ENCODE measurements around the gene CNPY4. TPM values are rescaled to one million over a fixed set of nuclear protein-coding genes. Genes with fewer than 3 reads are reported as not detected.

CNPY4 gene
- total RNA-seq, 2 donors from 2014 or later = 0.99 to 2.3 TPM

GRCh38 chr7:100171840-100172239, 52.4 kb downstream of the CNPY4 start:
- no peak overlapping the region for H3K4me3 ChIP-seq
- H3K27ac ChIP-seq = no peak overlapping the region
- ATAC-seq (no peak), DNase-seq (no peak)
- H3K36me3 ChIP-seq (replicated peaks in 1 of 2; ENCODE audit: insufficient read depth in 1 of 2, low read depth in 2 of 2) = no peaks in the 10 kb centered on the region
- TF ChIP-seq CTCF (IDR thresholded peaks at IDR 0.05) (no peak), POLR2A (IDR thresholded peaks at IDR 0.05) (no peak)
- H3K4me1 ChIP-seq = peaks cover 33% of the 10 kb centered on the region
- intact Hi-C loops (cut with DNase I) = no loop called here
- peaks cover 0 to 35% of the 10 kb centered on the region in 2 donors for H3K27me3 ChIP-seq
- 25 to 55% methylated on average over 9 to 22 of the region's 22 CpGs for WGBS, 2 donors
- no peaks in the 10 kb centered on the region for H3K9me3 ChIP-seq

GRCh38 chr7:100173806-100174495, 54.5 kb downstream of the CNPY4 start:
- Histone ChIP-seq H3K27me3 (peaks cover 0 to 23% of the 10 kb centered on the region in 2 donors), H3K4me3 (no peak overlapping the region), H3K27ac (no peak overlapping the region), H3K36me3 (replicated peaks in 1 of 2; ENCODE audit: insufficient read depth in 1 of 2, low read depth in 2 of 2) (no peaks in the 10 kb centered on the region), H3K9me3 (no peaks in the 10 kb centered on the region), H3K4me1 (peaks cover 25% of the 10 kb centered on the region)
- TF ChIP-seq POLR2A (IDR thresholded peaks at IDR 0.05) = no peak
- no peak for TF ChIP-seq CTCF (IDR thresholded peaks at IDR 0.05)
- no peak for DNase-seq
- ATAC-seq = no peak
- 68 to 74% methylated on average over 4 to 11 of the region's 11 CpGs for WGBS, 2 donors
- intact Hi-C loops (cut with DNase I) = no loop called here

GRCh38 chr7:100174582-100174981, 55.1 kb downstream of the CNPY4 start:
- no peak for DNase-seq
- Histone ChIP-seq H3K4me3 (no peak overlapping the region), H3K27ac (no peak overlapping the region), H3K27me3 (peaks cover 0 to 26% of the 10 kb centered on the region in 2 donors), H3K9me3 (no peaks in the 10 kb centered on the region), H3K4me1 (peaks cover 25% of the 10 kb centered on the region), H3K36me3 (replicated peaks in 1 of 2; ENCODE audit: insufficient read depth in 1 of 2, low read depth in 2 of 2) (no peaks in the 10 kb centered on the region)
- WGBS, 2 donors = 81 to 82% methylated on average over 5 of the region's 5 CpGs
- intact Hi-C loops (cut with DNase I) = no loop called here
- ATAC-seq = no peak
- no peak for TF ChIP-seq CTCF (IDR thresholded peaks at IDR 0.05)
- TF ChIP-seq POLR2A (IDR thresholded peaks at IDR 0.05) = no peak

MicroRNAs within 50 kb of the gene (microRNA counts, 767-probe panel; counts per million panel counts)
- microRNA hsa-miR-106b-5p (736 to 4,918 counts per million in 2 donors), microRNA hsa-miR-25-3p (5,832 to 9,359 counts per million in 2 donors), microRNA hsa-miR-93-5p (5,169 to 7,901 counts per million in 2 donors)

Small RNA genes lying within 50 kb of the gene (microRNA-seq; reads per million reads assigned to microRNA genes)
- gene MIR106B (ENCODE audit: borderline number of aligned reads in 2 of 2, borderline replicate concordance in 2 of 2) (697 to 886 reads per million in 2 donors), gene MIR25 (ENCODE audit: borderline number of aligned reads in 2 of 2, borderline replicate concordance in 2 of 2) (286 to 309 reads per million in 2 donors), gene MIR4658 (ENCODE audit: borderline number of aligned reads in 2 of 2, borderline replicate concordance in 2 of 2) (0 reads per million in 2 donors), gene MIR93 (ENCODE audit: borderline number of aligned reads in 2 of 2, borderline replicate concordance in 2 of 2) (1,277 to 1,314 reads per million in 2 donors)

Small RNA genes lying within 50 kb of the gene (small RNA-seq; reads per million reads assigned to genes)
- 35.0 reads per million, percentile 95 among the genes with 10 or more reads in this experiment for gene MIR106B
- 705 reads per million, percentile 98 among the genes with 10 or more reads in this experiment for gene MIR25
- 22.1 reads per million, percentile 94 among the genes with 10 or more reads in this experiment for gene MIR93

Other genes starting within 250 kb of the CNPY4 start
- 1 to 10 TPM in 1 of 2 donors, not detected in 1; 2.0 TPM for gene OR2AE1, start 242.6 kb upstream of the CNPY4 start, total RNA-seq
- 10 to 100 TPM; 31.9 to 41.9 TPM for gene TRIM4, start 200.1 kb upstream of the CNPY4 start, total RNA-seq
- gene GJC3, start 190.0 kb upstream of the CNPY4 start, total RNA-seq = not detected
- gene AZGP1, start 143.6 kb upstream of the CNPY4 start, total RNA-seq = 100 to 1,000 TPM; 133 to 271 TPM
- gene ZKSCAN1, start 104.0 kb upstream of the CNPY4 start, total RNA-seq = 10 to 100 TPM; 31.6 to 40.2 TPM
- gene ZSCAN21, start 69.9 kb upstream of the CNPY4 start, total RNA-seq = 10 to 100 TPM; 14.5 to 20.2 TPM
- 10 to 100 TPM; 16.9 to 46.5 TPM for gene ZNF3, start 37.9 kb upstream of the CNPY4 start, total RNA-seq
- 10 to 100 TPM; 15.8 to 16.1 TPM for gene COPS6, start 30.7 kb upstream of the CNPY4 start, total RNA-seq
- gene MCM7, start 18.2 kb upstream of the CNPY4 start, total RNA-seq = 10 to 100 TPM; 32.6 to 34.5 TPM
- 10 to 100 TPM in 1 of 2 donors, 1 to 10 TPM in 1; 6.0 to 11.2 TPM for gene AP4M1, start 18.0 kb upstream of the CNPY4 start, total RNA-seq
- 10 to 100 TPM; 30.4 to 51.7 TPM for gene TAF6, start 276 bp upstream of the CNPY4 start, total RNA-seq
- 1 to 10 TPM; 2.1 to 5.3 TPM for gene MBLAC1, start 7.3 kb downstream of the CNPY4 start, total RNA-seq
- gene LAMTOR4, start 29.3 kb downstream of the CNPY4 start, total RNA-seq = 100 to 1,000 TPM in 1 of 2 donors, 10 to 100 TPM in 1; 86.1 to 119 TPM
- gene TRAPPC14, start 39.1 kb downstream of the CNPY4 start, total RNA-seq = 10 to 100 TPM in 1 of 2 donors, 1 to 10 TPM in 1; 7.3 to 27.7 TPM
- gene GAL3ST4, start 49.0 kb downstream of the CNPY4 start, total RNA-seq = under 1 TPM in 1 of 2 donors, not detected in 1; 0.26 TPM
- 1 to 10 TPM in 1 of 2 donors, under 1 TPM in 1; 0.99 to 1.6 TPM for gene GPC2, start 57.7 kb downstream of the CNPY4 start, total RNA-seq
- gene STAG3, start 58.3 kb downstream of the CNPY4 start, total RNA-seq = not detected
- gene PVRIG, start 100.3 kb downstream of the CNPY4 start, total RNA-seq = 1 to 10 TPM in 1 of 2 donors, under 1 TPM in 1; 0.78 to 4.0 TPM
- not detected for gene SPDYE3, start 188.1 kb downstream of the CNPY4 start, total RNA-seq
- gene PILRB, start 238.5 kb downstream of the CNPY4 start, total RNA-seq = 10 to 100 TPM; 63.3 to 65.6 TPM

Measured in body of pancreas (tissue), 4 donors.